Measurements from ENCODE around the gene ARHGDIA.

ARHGDIA gene

GRCh38 chr17:81913394-81914102 lies 42.4 kb upstream of the ARHGDIA start:
- TF ChIP-seq CTCF (IDR thresholded peaks at IDR 0.05; ENCODE audit: low read depth, low read length) = no peak
- no peak for DNase-seq (ENCODE audit: extremely low read depth, low read depth)

GRCh38 chr17:81912441-81913309 lies 41.5 kb upstream of the ARHGDIA start:
- no peak for DNase-seq (ENCODE audit: extremely low read depth, low read depth)

GRCh38 chr17:81911969-81912368 lies 40.8 kb upstream of the ARHGDIA start:
- DNase-seq (ENCODE audit: extremely low read depth, low read depth) = no peak
- TF ChIP-seq CTCF (IDR thresholded peaks at IDR 0.05; ENCODE audit: low read depth, low read length) = no peak

More at GRCh38 chr17:81912441-81913309, 41.5 kb upstream of the ARHGDIA start:
- no peak for TF ChIP-seq CTCF (IDR thresholded peaks at IDR 0.05; ENCODE audit: low read depth, low read length)

- TF ChIP-seq CTCF (IDR thresholded peaks at IDR 0.05; ENCODE audit: low read depth, low read length) = no peak
- DNase-seq (ENCODE audit: extremely low read depth, low read depth) = no peak
Observed at GRCh38 chr17:81911277-81911961, 40.3 kb upstream of the ARHGDIA start, which contains the start of gene PCYT2. Gene PCYT2, minus strand, starts transcription at chr17:81911399. Its CDS starts 44 bp downstream, at chr17:81911355.

GRCh38 chr17:81910840-81911276 lies 39.7 kb upstream of the ARHGDIA start:
- TF ChIP-seq CTCF (IDR thresholded peaks at IDR 0.05; ENCODE audit: low read depth, low read length) = no peak
- DNase-seq (ENCODE audit: extremely low read depth, low read depth) = no peak

GRCh38 chr17:81909966-81910839 lies 39.1 kb upstream of the ARHGDIA start:
- no peak for TF ChIP-seq CTCF (IDR thresholded peaks at IDR 0.05; ENCODE audit: low read depth, low read length)
- no peak for DNase-seq (ENCODE audit: extremely low read depth, low read depth)

Measured in AG09319 (cell line).